Measurements from ENCODE around the gene MBOAT2.

GRCh38 chr2:8992643-8993042 is 10.8 kb downstream of the MBOAT2 start:
- TF ChIP-seq CTCF (IDR thresholded peaks at IDR 0.05) (no peak), POLR2A (IDR thresholded peaks at IDR 0.05) (no peak)
